Sigmoid colon (tissue), 3 donors: ENCODE measurements around the gene LRP1.

ENCODE experiments used
- POLR2A ChIP-seq, 2 donors: fragments of 450-650 bp; IDR thresholded peaks; one replicate each; pipeline ENCODE4 v1.6.1; 2016; ENCODE audit warnings: antibody characterized with exemption in 2 of 2, mild to moderate bottlenecking in 2 of 2, moderate library complexity in 2 of 2
- TF ChIP-seq, protein P1 (sequence below), 4 experiments: fragments of 450-650 bp in 3 of 4; fragments of 200-600 bp in 1 of 4; IDR thresholded peaks; one replicate each; pipeline ENCODE4 v1.5.1; 2016 to 2019; ENCODE audit warnings: antibody characterized with exemption in 4 of 4, mild to moderate bottlenecking in 3 of 4, moderate library complexity in 2 of 4

DNA sequence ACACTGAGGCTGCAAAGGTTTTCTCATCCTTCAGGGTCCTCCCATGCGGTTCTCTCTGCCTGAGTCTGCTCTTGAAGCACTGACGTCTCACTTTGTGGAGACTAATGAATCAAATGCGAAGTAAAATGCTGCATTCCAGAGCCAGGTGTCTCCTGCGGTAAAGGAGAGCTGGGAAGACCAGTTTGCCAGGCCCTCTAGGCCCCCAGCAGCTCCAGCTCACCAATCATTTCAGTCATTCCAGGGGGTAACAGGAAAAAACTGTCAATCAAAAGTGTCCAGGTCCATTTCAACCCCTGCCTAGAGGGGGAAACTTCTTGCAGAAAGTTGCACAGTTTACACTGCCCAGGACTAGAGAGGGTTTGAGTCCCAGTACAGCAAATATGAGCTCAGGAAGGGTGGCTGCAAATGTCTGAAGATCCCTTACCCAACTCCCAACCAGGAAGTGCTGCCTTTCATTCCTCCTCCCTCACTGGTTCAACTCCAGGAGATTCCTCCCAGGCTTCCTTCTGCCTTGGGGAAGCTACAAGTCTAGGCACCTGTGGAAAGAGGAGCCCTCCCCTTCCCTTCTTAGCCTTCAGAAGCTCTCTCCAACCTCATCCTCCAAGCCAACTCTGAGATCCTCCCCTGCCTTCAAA lies 85.6 kb downstream of the LRP1 start:
- TF ChIP-seq, protein P1, sequence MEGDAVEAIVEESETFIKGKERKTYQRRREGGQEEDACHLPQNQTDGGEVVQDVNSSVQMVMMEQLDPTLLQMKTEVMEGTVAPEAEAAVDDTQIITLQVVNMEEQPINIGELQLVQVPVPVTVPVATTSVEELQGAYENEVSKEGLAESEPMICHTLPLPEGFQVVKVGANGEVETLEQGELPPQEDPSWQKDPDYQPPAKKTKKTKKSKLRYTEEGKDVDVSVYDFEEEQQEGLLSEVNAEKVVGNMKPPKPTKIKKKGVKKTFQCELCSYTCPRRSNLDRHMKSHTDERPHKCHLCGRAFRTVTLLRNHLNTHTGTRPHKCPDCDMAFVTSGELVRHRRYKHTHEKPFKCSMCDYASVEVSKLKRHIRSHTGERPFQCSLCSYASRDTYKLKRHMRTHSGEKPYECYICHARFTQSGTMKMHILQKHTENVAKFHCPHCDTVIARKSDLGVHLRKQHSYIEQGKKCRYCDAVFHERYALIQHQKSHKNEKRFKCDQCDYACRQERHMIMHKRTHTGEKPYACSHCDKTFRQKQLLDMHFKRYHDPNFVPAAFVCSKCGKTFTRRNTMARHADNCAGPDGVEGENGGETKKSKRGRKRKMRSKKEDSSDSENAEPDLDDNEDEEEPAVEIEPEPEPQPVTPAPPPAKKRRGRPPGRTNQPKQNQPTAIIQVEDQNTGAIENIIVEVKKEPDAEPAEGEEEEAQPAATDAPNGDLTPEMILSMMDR (IDR thresholded peaks at IDR 0.05): no peak
- no peak for TF ChIP-seq POLR2A (IDR thresholded peaks at IDR 0.05)
